ENCODE measurements around the gene LEFTY1.

LEFTY1 gene

DNA sequence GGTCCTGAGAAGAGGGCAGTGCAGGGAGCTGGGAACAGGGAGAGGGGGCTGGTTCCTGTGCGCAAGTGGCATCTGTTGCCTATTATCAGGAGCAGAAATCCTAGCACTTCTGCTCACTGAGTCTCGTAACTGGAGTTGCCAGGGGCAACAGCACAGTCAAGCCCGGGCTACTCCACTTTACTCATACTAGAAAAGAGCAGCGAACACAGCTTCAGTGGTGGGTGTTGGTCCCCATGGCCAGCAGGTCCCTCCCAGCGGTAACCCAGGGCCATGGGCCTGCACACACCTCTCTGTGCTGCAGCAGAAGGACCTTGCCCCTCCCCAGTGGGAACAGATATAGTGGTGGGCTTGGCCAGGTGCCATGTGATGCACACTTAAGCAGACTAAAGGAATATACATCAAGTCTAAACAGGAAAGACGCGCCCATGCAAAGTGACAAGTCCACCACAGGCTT, 26.6 kb upstream of the LEFTY1 start:
- no peak for DNase-seq (ENCODE audit: low read depth)

DNA sequence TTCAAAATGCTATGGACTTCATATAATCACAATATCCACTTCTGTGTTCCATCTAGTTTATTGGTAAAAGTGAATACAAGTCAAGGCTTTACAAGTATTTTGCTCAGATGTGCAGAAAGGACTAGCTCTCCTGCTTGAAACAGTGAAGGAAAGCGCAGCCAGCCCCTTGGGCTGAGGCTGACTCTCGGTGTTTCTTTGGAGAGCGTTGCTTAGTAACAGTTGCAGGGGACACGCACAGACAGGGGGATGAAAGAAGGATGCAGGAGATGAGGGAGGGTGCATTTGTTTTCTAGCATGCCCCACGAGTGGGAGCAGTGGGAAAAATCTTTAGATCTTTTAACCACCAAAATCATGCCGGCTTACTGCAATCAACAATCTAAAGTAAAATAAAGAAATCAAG, 26.0 kb upstream of the LEFTY1 start:
- no peak for DNase-seq (ENCODE audit: low read depth)

DNA sequence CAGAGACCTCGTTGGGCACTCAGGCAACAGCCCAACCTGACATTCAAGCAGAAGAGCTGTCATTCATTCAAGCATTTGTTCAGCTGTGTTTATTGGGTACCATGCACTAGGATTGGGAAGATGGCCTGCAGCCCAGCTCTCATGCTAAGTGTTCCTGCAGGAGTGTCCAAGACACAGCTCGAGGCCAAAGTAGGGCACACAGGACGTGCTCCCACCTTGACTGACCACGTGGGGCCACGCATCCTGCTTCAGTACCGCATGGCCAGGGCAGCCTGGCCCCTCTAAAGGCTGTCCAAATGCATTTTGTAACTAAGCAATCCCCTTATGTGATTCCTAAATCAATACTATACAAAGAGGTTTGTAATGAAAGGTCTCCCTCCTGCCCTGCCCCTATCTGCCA, 25.4 kb upstream of the LEFTY1 start:
- DNase-seq (ENCODE audit: low read depth) = no peak

DNA sequence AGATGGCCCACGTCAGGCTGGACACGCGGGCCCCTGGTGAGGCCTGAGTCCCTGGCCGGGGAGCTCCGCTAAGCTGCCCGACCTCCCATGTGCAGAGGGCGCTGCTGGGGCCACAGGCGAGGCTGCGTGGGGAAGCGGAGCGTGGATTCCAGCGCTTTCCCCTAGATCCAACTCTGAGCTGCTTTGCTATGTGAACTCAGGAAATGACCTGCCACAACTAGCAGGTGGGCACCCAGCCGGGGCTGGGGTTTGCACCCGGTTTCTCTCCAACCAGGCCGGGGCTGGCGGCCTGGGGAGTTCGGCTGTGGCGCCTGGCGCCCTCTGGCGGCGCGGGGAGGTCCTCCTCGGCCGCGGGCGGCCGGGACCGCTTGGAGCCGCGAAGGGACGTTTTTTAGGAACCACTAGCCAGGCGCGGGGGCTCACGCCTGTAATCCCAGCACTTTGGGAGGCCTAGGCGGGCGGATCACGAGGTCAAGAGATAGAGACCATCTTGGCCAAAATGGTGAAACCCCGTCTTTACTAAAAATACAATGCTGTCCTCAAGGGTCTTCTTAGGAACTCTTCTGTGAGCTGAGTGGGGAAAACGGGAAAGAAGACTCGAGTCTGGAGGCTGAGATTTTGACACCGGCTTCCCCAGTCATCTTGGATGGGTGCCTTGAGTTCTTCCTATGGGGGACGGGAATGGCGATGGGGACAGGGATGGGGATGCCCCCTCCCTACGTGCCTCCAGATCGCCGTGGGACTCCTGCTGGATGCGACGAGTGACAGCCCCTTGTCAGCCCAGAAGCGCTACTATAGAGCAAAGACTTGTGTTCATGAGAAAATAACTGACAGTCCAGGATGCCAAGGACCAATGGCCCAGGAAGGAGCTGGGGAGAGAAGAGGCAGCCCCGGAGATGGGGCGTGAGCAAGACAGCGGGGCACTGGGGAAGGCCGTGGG, 22.5 kb upstream of the LEFTY1 start:
- no peak for DNase-seq (ENCODE audit: low read depth)

DNA sequence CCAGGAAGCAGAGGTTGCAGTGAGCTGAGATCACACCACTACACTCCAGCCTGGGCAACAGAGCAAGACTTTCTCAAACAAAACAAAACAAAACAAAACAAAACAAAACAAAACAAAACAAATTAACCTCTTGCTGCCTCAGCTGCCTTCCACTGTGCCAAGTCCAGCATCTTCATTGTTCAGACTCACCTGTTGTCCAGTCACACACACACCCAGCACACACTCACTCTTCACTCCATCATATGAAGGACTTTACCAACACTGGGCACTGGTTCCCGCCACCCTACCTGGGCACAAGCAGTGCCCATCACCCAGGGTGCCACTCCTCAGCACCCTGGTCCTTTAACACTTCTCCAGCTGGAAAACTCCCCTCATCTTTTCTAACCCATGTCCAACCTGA, 20.5 kb upstream of the LEFTY1 start:
- no peak for DNase-seq (ENCODE audit: low read depth)

DNA sequence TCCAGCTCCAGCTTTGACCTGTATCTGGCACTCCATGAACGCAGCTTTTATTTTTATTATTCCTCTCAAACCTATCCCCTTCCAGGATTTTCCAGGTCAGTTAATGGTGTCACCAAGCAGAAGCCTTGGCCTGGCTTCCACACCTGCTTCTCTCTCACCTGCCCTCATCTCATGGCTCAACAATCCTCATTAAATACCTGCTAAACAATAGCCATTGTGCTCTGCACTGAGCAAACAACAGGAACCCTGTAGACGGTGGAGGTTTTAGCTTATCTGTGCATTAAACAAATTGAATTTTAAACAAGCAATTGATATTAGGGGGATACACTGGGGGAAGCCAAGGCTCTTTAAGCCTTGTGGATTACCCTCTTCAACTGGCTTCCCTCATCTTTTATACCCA, 19.8 kb upstream of the LEFTY1 start:
- no peak for DNase-seq (ENCODE audit: low read depth)

DNA sequence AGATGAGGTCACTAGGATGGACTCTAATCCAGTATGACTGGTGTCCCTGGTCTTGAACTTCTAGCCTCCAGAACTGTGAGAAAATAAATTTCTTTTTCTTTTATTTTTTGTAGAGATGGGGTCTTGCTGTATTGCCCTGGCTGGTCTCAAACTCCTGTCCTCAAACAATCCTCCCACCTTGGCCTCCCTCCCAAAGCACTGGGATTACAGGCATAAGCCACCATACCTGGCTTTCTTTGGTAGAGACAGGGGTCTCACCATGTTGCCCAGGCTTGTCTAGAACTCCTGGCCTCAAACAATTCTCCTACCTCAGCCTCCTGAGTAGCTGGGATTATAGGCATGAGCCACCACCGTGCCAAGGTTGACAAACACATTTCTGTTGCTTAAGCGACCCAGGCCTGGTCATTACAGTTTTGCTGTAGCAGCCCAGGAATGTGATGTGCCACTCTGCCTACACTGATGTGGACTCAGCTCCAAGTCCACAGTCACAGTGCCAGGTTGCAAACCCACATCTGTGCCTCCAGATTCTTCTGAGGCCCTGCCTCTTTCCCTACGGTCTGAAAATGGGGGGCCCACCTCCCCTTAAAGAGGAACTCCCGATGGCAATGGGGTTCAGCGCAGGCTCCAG, 19.2 kb upstream of the LEFTY1 start:
- DNase-seq (ENCODE audit: low read depth) = no peak

DNA sequence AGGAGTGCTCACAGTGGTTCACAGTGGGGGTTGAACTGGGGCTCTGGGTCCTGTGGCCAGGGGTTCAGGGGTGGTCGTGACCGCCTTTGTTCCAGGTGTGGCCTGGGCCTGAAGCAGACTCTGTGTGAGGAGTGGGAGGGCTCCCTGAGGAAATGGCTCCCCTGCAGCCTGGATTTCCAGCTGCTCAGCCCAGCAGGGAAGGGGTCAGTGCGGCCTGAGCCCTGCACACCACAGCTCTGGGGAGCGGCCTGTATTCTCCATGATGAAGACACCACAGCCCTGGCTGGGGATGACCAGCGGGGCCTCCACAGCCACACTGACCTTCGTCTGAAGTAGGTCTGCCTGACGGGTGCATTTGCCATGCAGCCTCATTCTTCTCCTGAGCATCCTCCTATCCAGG, 18.4 kb upstream of the LEFTY1 start:
- DNase-seq (ENCODE audit: low read depth) = no peak

DNA sequence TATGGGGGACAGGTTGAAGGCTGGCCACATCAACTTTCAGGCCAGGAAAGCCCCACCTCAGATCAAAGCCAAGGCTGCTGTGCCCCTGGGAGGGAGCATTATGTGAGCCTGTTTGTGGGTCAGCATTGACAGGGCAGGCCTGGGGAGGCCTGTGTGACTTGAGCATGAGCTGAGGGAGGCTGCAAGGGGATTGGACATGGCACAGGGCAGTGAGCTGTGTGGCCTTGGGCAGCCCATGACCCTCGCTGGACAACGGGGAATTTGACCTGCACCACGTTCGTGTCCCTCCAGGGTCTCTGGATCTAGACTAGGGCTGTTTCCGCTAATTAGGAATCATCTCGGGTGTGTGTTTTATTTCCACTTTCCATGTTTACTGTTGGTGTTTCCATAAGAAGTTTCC, 17.5 kb upstream of the LEFTY1 start:
- no peak for DNase-seq (ENCODE audit: low read depth)

DNA sequence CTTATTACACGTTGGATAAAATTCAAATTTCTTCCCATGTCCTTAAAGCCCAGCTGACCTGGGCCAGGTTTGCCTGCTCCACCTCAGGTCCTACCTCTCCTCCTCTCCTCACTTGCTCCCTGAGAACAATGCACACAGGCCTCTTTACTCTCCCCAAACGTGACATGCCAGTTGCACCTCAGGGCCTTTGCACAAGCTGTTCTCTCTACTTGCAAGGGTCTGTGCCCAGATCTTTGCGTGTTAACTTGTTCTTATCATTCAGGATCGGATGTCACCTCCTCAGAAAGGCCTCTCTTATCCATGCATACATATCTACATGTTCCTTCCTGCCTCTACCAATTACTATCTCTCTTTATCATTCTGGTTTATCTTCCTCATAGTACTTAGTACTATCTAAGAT, 14.7 kb upstream of the LEFTY1 start:
- no peak for DNase-seq (ENCODE audit: low read depth)

DNA sequence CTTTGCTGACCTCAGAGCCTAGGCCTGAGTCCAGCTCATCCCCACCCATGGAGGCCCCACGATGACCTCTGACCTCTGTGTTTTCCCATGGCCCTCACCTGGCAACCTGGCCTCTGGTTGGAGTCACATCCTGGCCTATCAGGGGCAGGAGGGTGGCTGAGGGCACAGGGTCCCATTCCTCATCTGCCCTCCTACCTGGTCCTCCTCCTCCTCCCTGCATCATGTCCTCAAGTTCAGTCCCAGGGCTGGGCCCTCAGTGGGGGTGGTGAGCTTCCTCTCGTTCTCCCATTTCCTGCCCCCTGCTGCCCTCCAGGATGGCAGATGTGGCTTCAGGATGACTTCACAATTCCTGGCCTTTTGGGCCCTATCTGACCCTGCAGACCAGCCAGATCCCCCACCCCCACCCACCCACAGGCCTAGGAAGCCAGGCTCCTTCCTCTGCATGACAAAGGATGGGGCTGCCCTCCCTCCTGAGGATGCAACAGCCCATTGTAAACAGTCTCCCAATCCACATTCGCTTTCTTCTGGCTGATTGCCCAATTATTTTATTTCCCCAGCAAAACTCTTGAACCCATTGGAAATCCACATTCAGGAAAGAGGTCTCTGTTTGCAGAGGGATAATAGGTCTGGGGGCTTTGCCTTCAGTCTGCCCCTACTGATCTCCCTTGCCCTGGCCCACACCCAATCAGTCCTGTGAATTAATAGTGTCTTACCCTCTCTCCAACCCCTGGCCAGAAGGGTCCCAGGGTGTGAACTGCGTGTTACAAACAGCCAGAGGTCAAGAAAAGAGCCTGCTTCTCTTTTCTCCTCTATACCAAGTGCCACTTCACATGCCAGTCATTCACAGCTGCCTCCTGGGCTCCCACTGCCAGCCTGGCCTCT, 10.3 kb upstream of the LEFTY1 start:
- DNase-seq (ENCODE audit: low read depth) = no peak

DNA sequence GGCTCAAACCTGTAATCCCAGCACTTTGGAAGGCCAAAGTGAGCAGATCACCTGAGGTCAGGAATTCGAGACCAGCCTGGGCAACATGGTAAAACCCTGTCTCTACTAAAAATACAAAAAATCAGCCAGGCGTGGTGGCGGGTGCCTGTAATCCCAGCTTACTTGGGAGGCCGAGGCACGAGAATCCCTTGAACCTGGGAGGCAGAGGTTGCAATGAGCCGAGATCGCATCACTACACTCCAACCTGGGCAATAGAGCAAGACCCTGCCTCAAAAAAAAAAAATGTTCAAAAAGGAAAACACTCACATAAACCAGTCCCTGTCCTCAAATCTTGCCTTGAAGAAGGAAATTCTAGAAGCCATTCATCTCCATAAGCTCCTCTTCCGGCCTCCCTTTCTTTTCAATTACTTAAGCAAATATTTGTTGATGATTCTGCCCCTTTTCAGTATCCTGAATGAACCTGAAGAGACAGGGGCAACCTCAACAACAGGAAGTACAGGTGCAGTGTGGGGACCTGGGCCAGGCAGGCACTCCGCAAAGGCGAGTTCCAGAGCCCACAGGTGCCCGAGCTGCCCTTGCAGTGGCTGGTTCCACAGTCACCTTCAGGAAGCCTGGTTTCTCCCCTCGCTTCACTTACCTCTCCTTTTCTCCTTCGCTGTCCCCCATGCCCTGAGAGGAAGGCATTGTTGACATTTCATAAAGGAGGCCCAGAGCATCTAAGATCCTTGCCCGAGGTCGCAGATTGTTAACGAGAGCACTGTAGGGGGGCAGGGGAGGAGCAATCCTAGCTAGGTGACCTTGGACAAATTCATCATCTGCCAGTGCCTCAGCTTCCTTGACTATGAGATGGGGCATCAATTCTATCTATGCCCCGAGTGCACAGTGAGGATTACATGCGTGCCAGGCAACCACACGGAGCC, 8.9 kb upstream of the LEFTY1 start:
- DNase-seq (ENCODE audit: low read depth) = no peak

DNA sequence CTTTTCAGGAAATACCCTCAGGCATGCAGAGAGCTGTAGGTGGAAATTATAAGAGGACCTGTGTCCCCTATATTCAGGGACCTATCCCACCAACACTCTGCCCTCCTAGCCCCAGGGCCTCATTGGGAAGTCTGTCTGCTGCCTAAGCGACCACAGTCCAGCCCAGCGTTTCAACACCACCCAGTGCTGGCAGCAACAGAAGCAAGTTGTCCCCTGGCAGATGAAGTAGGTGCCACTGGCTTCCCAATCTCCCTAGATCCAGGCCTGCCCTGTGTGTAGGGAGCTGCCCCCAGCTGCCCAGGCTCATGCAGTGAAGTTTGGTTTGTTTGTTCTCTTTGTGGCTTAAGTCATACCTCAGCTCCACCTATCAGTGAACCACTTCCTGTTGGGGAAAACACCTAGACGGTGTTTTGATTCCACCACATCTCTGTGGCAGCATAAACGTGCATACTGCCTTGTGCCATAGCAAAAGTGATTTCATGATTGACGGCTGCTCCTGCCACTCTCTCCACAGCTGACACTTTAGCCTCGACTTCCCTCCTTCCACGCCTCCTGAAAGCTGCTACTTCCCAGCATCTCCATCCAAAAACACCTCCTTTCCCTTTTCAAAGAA, 8.1 kb upstream of the LEFTY1 start:
- DNase-seq (ENCODE audit: low read depth) = no peak

DNA sequence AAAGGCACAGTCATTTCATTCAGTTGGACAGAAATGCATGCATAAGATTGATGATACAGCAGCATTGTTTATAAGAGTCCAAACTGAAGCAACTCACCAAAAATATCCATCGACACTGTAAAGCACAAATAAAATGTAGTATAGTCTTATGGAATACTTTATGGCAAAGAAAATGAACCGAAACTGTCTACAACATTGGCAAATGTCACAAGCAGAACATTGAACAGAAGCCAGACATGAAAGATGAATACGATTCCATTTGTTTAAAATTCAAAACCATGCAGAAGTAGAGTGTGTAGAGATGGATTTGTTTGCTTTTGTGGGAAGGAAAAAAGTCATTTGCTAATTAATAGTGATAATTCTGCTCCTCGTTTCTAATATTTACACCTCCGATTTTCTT, 7.5 kb upstream of the LEFTY1 start:
- DNase-seq (ENCODE audit: low read depth) = no peak

DNA sequence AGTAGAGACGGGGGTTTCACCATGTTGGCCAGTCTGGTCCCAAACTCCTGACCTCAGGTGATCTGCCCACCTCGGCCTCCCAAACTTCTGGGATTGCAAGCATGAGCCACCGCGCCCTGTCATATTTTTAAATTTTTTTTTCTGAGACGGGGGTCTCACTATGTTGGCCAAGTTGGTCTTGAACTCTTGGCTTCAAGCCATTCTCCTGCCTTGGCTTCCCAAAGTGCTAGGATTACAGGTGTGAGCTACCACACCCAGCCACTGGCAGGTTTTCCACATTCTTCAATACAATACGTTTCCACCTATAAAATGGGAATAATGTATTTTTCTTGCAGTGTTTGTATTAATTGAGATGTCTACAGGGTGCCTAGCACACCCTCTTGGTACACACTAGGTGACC, 3.4 kb upstream of the LEFTY1 start:
- no peak for DNase-seq (ENCODE audit: low read depth)

DNA sequence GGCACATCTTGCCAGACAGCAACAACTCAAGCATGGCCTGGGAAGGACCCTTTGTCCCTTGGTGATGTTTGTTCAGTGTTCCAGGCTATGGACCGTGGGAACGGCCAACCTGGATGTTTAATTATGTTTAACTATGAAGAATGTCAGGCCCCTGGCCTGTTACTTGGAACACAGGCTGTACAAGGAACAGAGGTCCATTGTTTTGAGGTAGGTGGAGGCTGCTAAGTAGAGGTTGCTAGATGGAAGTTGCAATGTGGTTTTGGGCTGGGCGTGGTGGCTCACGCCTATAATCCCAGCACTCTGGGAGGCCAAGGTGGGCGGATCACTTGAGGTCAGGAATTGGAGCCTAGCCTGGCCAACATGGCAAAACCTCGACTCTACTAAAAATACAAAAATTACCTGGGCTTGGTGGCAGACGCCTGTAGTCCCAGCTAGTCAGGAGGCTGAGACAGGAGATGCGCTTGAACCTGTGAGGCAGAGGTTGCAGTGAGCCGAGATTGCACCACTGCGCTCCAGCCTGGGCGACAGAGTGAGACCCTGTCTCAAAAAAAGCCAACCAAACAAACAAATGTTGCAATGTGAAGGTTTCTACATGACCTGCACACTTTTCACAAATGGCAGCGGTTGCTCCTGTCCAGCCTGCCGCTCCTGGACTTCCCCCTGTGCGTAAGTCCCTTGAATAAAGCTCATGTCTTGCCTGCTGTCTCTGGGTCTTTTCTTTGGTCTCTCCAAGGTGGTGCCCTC, 2.5 kb upstream of the LEFTY1 start:
- no peak for DNase-seq (ENCODE audit: low read depth)

DNA sequence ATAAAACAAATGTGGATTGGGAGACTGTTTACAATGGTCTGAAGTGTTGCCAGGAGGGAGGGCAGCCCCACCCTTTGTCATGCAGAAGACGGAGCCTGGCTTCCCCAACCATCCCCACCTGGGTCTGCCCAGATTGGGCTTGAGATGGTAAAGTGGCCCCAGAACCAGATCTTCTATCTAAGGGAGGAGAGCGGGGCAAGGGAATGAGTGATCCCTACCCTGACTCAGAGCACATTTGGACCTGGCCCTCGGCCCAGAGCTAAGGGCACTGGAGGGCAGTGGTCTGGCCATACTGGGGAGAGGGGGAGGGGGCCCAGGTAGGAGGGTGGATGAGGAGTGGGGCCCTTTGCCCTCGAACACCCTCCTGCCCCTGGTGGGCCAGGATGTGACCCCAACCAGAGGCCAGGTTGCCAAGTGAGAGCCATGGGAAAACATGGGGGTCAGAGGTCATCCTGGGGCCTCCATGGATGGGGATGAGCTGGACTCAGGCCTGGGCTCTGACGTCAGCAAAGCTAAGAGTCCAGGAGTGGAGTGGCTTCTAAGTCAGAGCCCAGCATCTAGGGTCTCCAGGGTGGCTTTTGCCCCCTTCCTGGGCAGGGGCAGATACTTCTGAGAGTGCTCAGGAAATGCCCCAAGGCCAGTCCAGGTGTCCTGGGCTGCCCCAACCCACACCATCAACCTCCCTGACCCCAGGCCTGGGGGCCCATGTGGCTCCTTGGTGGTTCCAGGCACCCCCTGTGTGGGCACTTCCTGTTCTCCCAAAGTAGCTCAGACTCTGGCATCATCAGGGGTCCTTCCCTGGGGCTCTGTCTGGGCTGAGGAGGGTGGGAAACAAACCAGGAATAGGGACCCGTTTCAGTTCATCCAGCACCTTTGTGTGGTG, 1.6 kb upstream of the LEFTY1 start:
- DNase-seq (ENCODE audit: low read depth) = no peak

DNA sequence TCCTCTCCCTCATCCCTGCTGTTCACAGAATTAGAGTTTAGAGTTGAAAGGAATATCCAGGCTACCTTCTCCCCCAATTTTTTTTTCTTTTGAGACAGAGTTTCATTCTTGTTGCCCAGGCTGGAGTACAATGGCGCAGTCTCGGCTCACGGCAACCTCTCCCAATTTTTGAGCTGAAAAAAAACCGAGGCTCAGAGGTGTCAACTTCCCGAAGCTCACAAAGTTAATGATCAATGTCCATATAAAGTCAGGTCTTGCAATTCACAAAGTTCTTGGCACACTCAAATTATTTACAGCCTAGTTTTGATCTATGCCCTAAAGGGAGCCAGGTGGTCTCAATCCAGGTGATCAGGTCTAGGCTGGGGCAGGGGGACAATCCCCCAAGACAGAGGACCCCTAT, 797 bp upstream of the LEFTY1 start:
- DNase-seq (ENCODE audit: low read depth) = no peak

DNA sequence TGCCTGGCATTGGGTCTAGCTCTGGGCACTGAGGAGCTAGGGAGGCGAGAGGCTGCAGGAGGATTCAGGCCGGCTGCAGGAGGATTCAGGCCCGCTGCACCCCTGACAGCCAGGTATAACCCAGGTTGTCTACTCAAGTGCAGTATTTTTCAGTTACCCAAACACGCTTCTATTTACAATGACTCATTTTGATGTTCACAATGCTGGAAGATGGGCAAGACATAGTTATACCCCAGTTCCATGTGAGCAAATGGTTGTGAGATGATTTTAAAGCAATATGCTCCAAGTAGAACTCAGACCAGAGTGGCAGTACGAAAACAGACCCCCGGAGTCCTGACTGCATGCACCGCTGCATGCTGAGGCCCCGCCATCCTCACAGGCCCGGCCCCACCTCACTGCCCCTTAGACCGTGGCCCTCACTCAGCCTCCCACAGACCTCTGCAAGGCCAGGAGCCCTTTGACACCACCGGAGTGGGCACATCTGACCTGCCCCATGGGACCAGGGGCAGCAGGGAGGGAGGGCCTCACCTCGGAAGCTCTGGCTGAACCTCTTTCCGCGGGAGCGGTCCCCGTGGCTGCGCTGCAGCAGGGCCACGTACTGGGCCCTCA, 553 bp downstream of the LEFTY1 start:
- no peak for DNase-seq (ENCODE audit: low read depth)
